H54 (cell line): ENCODE data around the gene FLRT1.

ENCODE experiments used
- DNase-seq: peaks from one replicate; pipeline ENCODE4 v3.0.0; 2011; ENCODE audit warnings: low spot score, mixed read lengths; ENCODE audit not compliant: insufficient read length
- FAIRE-seq: peaks from 3 replicates; lab custom pipeline; 2011; peaks lifted over from hg19 to GRCh38; lab: Jason Lieb, UNC
- POLR2A ChIP-seq: IDR thresholded peaks from 2 replicates; pipeline ENCODE4 v1.6.1; 2011; ENCODE audit warnings: low read depth, mild to moderate bottlenecking, low read length

Gene FLRT1

GRCh38 chr11:64080390-64080789, 44.7 kb downstream of the FLRT1 start:
- DNase-seq (no peak), FAIRE-seq (no peak)
- TF ChIP-seq POLR2A, result no peak

GRCh38 chr11:64081745-64082442, 46.2 kb downstream of the FLRT1 start:
- FAIRE-seq (no peak), DNase-seq (no peak)
- no peak for TF ChIP-seq POLR2A

- FAIRE-seq (no peak), DNase-seq (no peak)
- TF ChIP-seq POLR2A, result no peak
These were observed 47.8 kb downstream of the FLRT1 start for GRCh38 chr11:64083398-64084080.

DNA sequence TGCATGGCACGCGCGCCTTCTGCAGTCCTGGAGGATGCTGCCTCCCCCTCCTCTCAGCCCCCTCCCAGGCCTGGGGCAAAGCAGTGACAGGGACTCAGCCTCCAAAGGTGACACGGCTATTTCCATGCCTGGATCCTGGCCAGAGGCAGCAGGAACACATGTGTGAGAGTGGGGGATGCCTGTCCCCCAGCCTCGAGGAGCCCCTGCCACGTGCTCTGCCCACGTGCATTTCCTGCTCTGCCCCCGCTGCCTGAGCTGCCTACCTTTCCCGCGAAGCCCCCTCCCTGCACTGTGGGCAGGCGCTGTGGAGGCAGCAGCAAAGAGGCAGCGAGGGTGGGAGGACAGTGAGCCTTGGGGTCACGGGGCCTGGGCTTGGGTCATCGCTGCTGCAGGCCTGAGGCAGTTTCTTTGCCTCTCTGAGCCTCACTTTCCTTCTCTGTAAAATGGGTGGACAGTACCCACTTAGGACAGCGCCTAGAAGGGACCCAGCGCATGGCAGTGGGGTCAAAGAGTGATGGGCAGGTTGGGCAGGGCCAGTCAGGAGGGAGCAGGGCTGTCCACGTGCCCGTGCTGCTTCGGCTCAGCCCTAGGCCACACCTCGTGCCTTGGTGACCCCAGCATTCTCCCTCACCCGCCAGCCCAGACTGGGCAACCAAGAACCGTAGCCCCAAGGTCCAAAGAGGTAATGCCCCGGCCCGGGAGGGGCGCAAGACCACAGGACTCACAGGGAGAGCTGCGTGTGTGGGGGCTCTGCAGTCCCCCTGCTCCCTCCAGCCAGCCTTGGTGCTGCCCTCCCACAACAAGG, 48.6 kb downstream of the FLRT1 start:
- DNase-seq (no peak), FAIRE-seq (no peak)
- TF ChIP-seq POLR2A, result no peak

- no peak for DNase-seq
- no peak for FAIRE-seq
- no peak for TF ChIP-seq POLR2A
These were observed 49.4 kb downstream of the FLRT1 start for GRCh38 chr11:64084951-64085710.
